Caco-2 (cell line): ENCODE data around the gene CD9. TPM values are rescaled to one million over a fixed set of nuclear protein-coding genes. Genes with fewer than 3 reads are reported as not detected.

Experiments used
- Bru-seq: library from RNA; stranded (reverse); fragments of 400-500 nt; gene quantifications from one replicate; lab custom pipeline; 2021; lab: Mats Ljungman, UMichigan
- BruChase-seq, 2 experiments: library from RNA; stranded (reverse); fragments of 400-500 nt; gene quantifications; one replicate each; lab custom pipeline; 2021; lab: Mats Ljungman, UMichigan
- BruUV-seq: library from RNA; stranded (reverse); fragments of 400-500 nt; replicated peaks from 2 replicates; lab custom pipeline; 2021; lab: Mats Ljungman, UMichigan
- CTCF ChIA-PET: fragments of 300-600 bp; sonication (Branson Sonifier 250); formaldehyde crosslinking; loops from one replicate; lab custom pipeline; 2022; ENCODE audit warnings: antibody characterized with exemption; lab: Charles Lee
- POLR2A ChIA-PET: fragments of 300-600 bp; sonication (Branson Sonifier 250); formaldehyde crosslinking; loops from one replicate; lab custom pipeline; 2022; ENCODE audit warnings: antibody characterized with exemption; lab: Charles Lee
- DNase-seq, 2 experiments: peaks; one replicate each; pipeline versions ENCODE4 v3.0.0 to v3.0.0-alpha.2; 2020 to 2022
- H3K27me3 ChIP-seq: replicated peaks from 2 replicates; pipeline ENCODE4 v1.6.0; 2011; ENCODE audit warnings: low read length; ENCODE audit not compliant: control insufficient read depth, insufficient read depth
- H3K36me3 ChIP-seq: 2 replicates; pipeline ENCODE4 v1.5.1; 2011; ENCODE audit warnings: low read length; ENCODE audit not compliant: control insufficient read depth, insufficient read depth
- H3K4me1 ChIP-seq: fragments of 250-450 bp; sonication (Bioruptor Pico); 2 replicates; pipeline ENCODE4 v1.5.1; 2020; ENCODE audit warnings: mild to moderate bottlenecking
- H3K4me3 ChIP-seq: 2 replicates; pipeline ENCODE4 v1.5.1; 2011; ENCODE audit warnings: low read depth, mild to moderate bottlenecking, control low read depth, low read length
- H3K9me3 ChIP-seq: fragments of 250-450 bp; sonication (Bioruptor Pico); 2 replicates; pipeline ENCODE4 v1.5.1; 2020; ENCODE audit warnings: mild to moderate bottlenecking, moderate library complexity
- H3K27ac Mint-ChIP-seq: one replicate; pipeline ENCODE4 v1.8.0; 2022; ENCODE audit warnings: mixed read lengths; ENCODE audit not compliant: unreplicated experiment
- H3K27me3 Mint-ChIP-seq: one replicate; pipeline ENCODE4 v1.8.0; 2022; ENCODE audit warnings: mixed read lengths; ENCODE audit not compliant: insufficient read depth, unreplicated experiment
- H3K36me3 Mint-ChIP-seq: one replicate; pipeline ENCODE4 v1.8.0; 2022; ENCODE audit warnings: mild to moderate bottlenecking, mixed read lengths; ENCODE audit not compliant: insufficient read depth, unreplicated experiment
- H3K4me1 Mint-ChIP-seq: one replicate; pipeline ENCODE4 v1.8.0; 2022; ENCODE audit warnings: low read depth, mixed read lengths; ENCODE audit not compliant: unreplicated experiment
- H3K4me3 Mint-ChIP-seq: one replicate; pipeline ENCODE4 v1.8.0; 2022; ENCODE audit warnings: mild to moderate bottlenecking, moderate library complexity, mixed read lengths; ENCODE audit not compliant: unreplicated experiment
- H3K9me3 Mint-ChIP-seq: one replicate; pipeline ENCODE4 v1.8.0; 2022; ENCODE audit warnings: mixed read lengths; ENCODE audit not compliant: unreplicated experiment
- CTCF ChIP-seq, 2 experiments: fragments of 200-600 bp in 1 of 2; IDR thresholded peaks; 1 replicate in 1 of 2; 2 replicates in 1 of 2; pipeline versions ENCODE4 v1.5.1 to v1.8.0; 2011 to 2022; ENCODE audit warnings: antibody characterized with exemption in 1 of 2, control low read depth in 1 of 2, inconsistent platforms in 1 of 2, low read depth in 1 of 2, low read length in 1 of 2, mild to moderate bottlenecking in 1 of 2, moderate library complexity in 1 of 2; ENCODE audit not compliant: insufficient read depth in 1 of 2, severe bottlenecking in 1 of 2, unreplicated experiment in 1 of 2
- intact Hi-C: fragments of 100-400 bp; cut with micrococcal nuclease; formaldehyde crosslinking; loops from one replicate; pipeline ENCODE4 v1.10.0; 2022; ENCODE audit not compliant: unreplicated experiment
- long read RNA-seq: library from polyadenylated mRNA; stranded (forward); transcript quantifications from one replicate; pipeline ENCODE4 v2.0.0, GENCODE V29; 2022
- total RNA-seq: library from RNA; stranded (reverse); gene quantifications from 2 replicates; pipeline ENCODE4 v1.2.3, GENCODE V29; 2022

CD9 gene
- 170 and 179 TPM in 2 replicates for total RNA-seq
- percentile 78 among the genes with signal in this experiment for Bru-seq, nascent RNA
- percentile 71 among the genes with signal in this experiment for BruChase-seq, experiment 1, labeled RNA remaining after a 2-hour chase
- BruChase-seq, experiment 2, labeled RNA remaining after a 6-hour chase: percentile 83 among the genes with signal in this experiment
- long read RNA-seq, transcript CD9-201 (8 exons, 1,218 nt): major isoform, 527 of 548 reads
- long read RNA-seq, partial matches to known transcripts: 3 of 548 reads
- long read RNA-seq, other reads (novel, unspliced or antisense): 15 of 548 reads

- H3K9me3 Mint-ChIP-seq: no peaks in the 10 kb centered on the region
- no peak for TF ChIP-seq CTCF (IDR thresholded peaks at IDR 0.05; ENCODE audit: insufficient read depth in 1 of 2, low read depth in 1 of 2, low read length in 1 of 2, severe bottlenecking in 1 of 2, unreplicated experiment in 1 of 2)
- intact Hi-C loops: loop anchor here (1.0 kb wide), 2 partner anchors 29 to 35 kb away; no protein-coding TSS in a partner anchor
- H3K4me1 ChIP-seq: peaks cover 60% of the 10 kb centered on the region
- H3K36me3 Mint-ChIP-seq: peaks cover 2% of the 10 kb centered on the region
- BruUV-seq: no TSS peak
- no peaks in the 10 kb centered on the region for H3K9me3 ChIP-seq
- peak within 1 kb of the TSS; percentile 79 for H3K4me3 Mint-ChIP-seq
- H3K27me3 ChIP-seq: no peaks in the 10 kb centered on the region
- H3K4me3 ChIP-seq: peak within 1 kb of the TSS; percentile 89
- H3K36me3 ChIP-seq: peaks cover 3% of the 10 kb centered on the region; the same call in 1 of the 2 replicates
- CTCF ChIA-PET: interaction anchor here (0.6 to 3.7 kb wide), 8 partner anchors 21 to 738 kb away, joined by 3 to 36 read pairs (median 4); no protein-coding TSS in a partner anchor
- POLR2A ChIA-PET: interaction anchor here (1.3 kb wide), 2 partner anchors 29 to 116 kb away, joined by 4 to 5 read pairs; no protein-coding TSS in a partner anchor
- no peaks in the 10 kb centered on the region for H3K27me3 Mint-ChIP-seq
- DNase-seq: peak; percentile 84 to 85
- H3K27ac Mint-ChIP-seq: peak within 1 kb of the TSS; percentile 39
- peaks cover 47% of the 10 kb centered on the region for H3K4me1 Mint-ChIP-seq
These were observed at the start of gene CD9 for GRCh38 chr12:6200256-6201212. Gene CD9 (plus strand): TSS chr12:6200400. CDS start chr12:6200500, 100 bp downstream.

GRCh38 chr12:6154730-6155459 is 45.3 kb upstream of the CD9 start:
- H3K27ac Mint-ChIP-seq: no peak overlapping the region
- Histone ChIP-seq H3K4me1 (peaks cover 11% of the 10 kb centered on the region; the same call in 1 of the 2 replicates), H3K36me3 (no peaks in the 10 kb centered on the region), H3K27me3 (no peaks in the 10 kb centered on the region), H3K4me3 (no peak overlapping the region), H3K9me3 (no peaks in the 10 kb centered on the region)
- H3K9me3 Mint-ChIP-seq: no peaks in the 10 kb centered on the region
- H3K27me3 Mint-ChIP-seq: no peaks in the 10 kb centered on the region
- DNase-seq: no peak
- H3K36me3 Mint-ChIP-seq: no peaks in the 10 kb centered on the region
- H3K4me3 Mint-ChIP-seq: no peak overlapping the region
- H3K4me1 Mint-ChIP-seq: peaks cover 7% of the 10 kb centered on the region
- ChIA-PET POLR2A (no interaction called here), CTCF (interaction anchor here (0.8 kb wide), 1 partner anchor 88 kb away, joined by 4 read pairs; no protein-coding TSS in a partner anchor)
- intact Hi-C loops: no loop called here
- BruUV-seq: no TSS peak
- no peak for TF ChIP-seq CTCF (IDR thresholded peaks at IDR 0.05; ENCODE audit: insufficient read depth in 1 of 2, low read depth in 1 of 2, low read length in 1 of 2, severe bottlenecking in 1 of 2, unreplicated experiment in 1 of 2)
